Smooth muscle cell (in vitro differentiated cells): ENCODE results near the gene LRP5. TPM values are rescaled to one million over a fixed set of nuclear protein-coding genes. Genes with fewer than 3 reads are reported as not detected.
"Not testable (repeated sequence)": the region's sequence is repeated elsewhere in the genome, so short reads cannot be mapped to it uniquely, and the experiment has no call there.

Experiments
- DNase-seq: peaks from one replicate; lab custom pipeline; 2025; ENCODE audit not compliant: unreplicated experiment; lab: John Stamatoyannopoulos, UW
- H2AFZ ChIP-seq: fragments of 200-600 bp; sonication (generic); 2 replicates; pipeline ENCODE4 v1.6.0; 2016; ENCODE audit warnings: antibody characterized with exemption, low read depth, mild to moderate bottlenecking
- H3F3A ChIP-seq: fragments of 200-600 bp; sonication (generic); 2 replicates; pipeline ENCODE4 v1.6.0; 2017; ENCODE audit warnings: antibody characterized with exemption, low read depth
- H3K27ac ChIP-seq: fragments of 200-600 bp; sonication (generic); 2 replicates; pipeline ENCODE4 v1.5.1; 2016; ENCODE audit warnings: low read depth, mild to moderate bottlenecking
- H3K27me3 ChIP-seq: fragments of 200-600 bp; sonication (generic); 2 replicates; pipeline ENCODE4 v1.6.1; 2016; ENCODE audit warnings: low read depth, mild to moderate bottlenecking
- H3K36me3 ChIP-seq: fragments of 200-600 bp; sonication (generic); 2 replicates; pipeline ENCODE4 v1.5.1; 2016; ENCODE audit warnings: low read depth
- H3K4me1 ChIP-seq: fragments of 200-600 bp; sonication (generic); 2 replicates; pipeline ENCODE4 v1.5.1; 2016; ENCODE audit warnings: low read depth
- H3K4me2 ChIP-seq: fragments of 200-600 bp; sonication (generic); 2 replicates; pipeline ENCODE4 v1.6.0; 2016; ENCODE audit warnings: mild to moderate bottlenecking
- H3K4me3 ChIP-seq: fragments of 200-600 bp; sonication (generic); 2 replicates; pipeline ENCODE4 v1.5.1; 2016; ENCODE audit warnings: mild to moderate bottlenecking
- H3K79me2 ChIP-seq: fragments of 200-600 bp; sonication (generic); 2 replicates; pipeline ENCODE4 v1.6.0; 2016; ENCODE audit warnings: low read depth, mild to moderate bottlenecking
- H3K9ac ChIP-seq: fragments of 200-600 bp; sonication (generic); 2 replicates; pipeline ENCODE4 v1.6.0; 2016; ENCODE audit warnings: low read depth
- H3K9me3 ChIP-seq: fragments of 200-600 bp; sonication (generic); replicated peaks from 2 replicates; pipeline ENCODE4 v1.5.1; 2016; ENCODE audit warnings: low read depth
- H4K20me1 ChIP-seq: fragments of 200-600 bp; sonication (generic); 2 replicates; pipeline ENCODE4 v1.6.0; 2016; ENCODE audit warnings: low read depth
- WGBS: methylation state at CpG from one replicate; pipeline ENCODE4 v1.1.7; 2016; ENCODE audit warnings: low lambda C conversion rate; 5-methylcytosine and 5-hydroxymethylcytosine counted together
- polyA plus RNA-seq: library from polyadenylated mRNA; unstranded; fragments of >200 nt; fragmentation: Nextera tagmentation; extraction: Ambion mirVana; gene quantifications from 2 replicates; pipeline ENCODE4 v1.2.1, GENCODE V29; 2016
- total RNA-seq: library from RNA; depleted of rRNA; stranded (reverse); fragments of >200 nt; gene quantifications from 2 replicates; pipeline ENCODE4 v1.2.3, GENCODE V29; 2014
- TF ChIP-seq, protein P1 (sequence below): fragments of 200-600 bp; sonication (generic); IDR thresholded peaks from 2 replicates; pipeline ENCODE4 v1.5.1; 2017; ENCODE audit warnings: borderline replicate concordance, mild to moderate bottlenecking, antibody characterized with exemption; ENCODE audit not compliant: insufficient read depth, poor library complexity, severe bottlenecking

LRP5 gene
- total and polyA plus RNA-seq, 2 experiments from 2014 or later: 16.1 to 26.6 TPM

DNA sequence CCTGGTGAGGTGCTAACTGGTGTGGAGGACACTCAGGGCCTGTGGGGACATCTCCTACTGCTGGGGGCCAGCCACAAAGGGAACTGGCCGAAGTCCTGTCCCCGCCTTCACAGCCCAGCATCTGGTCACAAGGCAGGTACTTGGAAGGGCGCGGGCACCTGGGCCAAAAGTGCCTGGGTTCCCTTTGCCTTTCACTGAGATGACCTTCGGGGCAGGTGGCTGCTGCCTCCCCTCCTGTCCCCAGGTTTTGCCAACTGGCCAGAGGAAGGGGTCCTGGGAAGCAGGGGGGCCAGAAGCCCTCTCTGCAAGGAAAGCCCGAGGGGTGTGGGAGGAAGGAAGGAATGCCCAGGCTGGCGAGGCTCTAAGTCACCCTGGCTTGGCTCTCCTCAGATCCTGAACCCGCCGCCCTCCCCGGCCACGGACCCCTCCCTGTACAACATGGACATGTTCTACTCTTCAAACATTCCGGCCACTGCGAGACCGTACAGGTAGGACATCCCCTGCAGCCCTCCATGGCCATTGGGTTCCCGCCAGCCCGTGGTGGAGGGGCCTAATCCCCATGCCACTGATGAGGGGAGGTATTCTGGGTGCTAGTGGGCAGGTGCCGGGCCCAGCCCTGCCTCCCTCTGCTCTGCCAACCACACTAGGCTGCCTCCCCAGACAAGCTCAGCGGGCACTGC is 133.8 kb downstream of the LRP5 start:
- TF ChIP-seq, protein P1, sequence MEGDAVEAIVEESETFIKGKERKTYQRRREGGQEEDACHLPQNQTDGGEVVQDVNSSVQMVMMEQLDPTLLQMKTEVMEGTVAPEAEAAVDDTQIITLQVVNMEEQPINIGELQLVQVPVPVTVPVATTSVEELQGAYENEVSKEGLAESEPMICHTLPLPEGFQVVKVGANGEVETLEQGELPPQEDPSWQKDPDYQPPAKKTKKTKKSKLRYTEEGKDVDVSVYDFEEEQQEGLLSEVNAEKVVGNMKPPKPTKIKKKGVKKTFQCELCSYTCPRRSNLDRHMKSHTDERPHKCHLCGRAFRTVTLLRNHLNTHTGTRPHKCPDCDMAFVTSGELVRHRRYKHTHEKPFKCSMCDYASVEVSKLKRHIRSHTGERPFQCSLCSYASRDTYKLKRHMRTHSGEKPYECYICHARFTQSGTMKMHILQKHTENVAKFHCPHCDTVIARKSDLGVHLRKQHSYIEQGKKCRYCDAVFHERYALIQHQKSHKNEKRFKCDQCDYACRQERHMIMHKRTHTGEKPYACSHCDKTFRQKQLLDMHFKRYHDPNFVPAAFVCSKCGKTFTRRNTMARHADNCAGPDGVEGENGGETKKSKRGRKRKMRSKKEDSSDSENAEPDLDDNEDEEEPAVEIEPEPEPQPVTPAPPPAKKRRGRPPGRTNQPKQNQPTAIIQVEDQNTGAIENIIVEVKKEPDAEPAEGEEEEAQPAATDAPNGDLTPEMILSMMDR: no peak
- DNase-seq: no peak

DNA sequence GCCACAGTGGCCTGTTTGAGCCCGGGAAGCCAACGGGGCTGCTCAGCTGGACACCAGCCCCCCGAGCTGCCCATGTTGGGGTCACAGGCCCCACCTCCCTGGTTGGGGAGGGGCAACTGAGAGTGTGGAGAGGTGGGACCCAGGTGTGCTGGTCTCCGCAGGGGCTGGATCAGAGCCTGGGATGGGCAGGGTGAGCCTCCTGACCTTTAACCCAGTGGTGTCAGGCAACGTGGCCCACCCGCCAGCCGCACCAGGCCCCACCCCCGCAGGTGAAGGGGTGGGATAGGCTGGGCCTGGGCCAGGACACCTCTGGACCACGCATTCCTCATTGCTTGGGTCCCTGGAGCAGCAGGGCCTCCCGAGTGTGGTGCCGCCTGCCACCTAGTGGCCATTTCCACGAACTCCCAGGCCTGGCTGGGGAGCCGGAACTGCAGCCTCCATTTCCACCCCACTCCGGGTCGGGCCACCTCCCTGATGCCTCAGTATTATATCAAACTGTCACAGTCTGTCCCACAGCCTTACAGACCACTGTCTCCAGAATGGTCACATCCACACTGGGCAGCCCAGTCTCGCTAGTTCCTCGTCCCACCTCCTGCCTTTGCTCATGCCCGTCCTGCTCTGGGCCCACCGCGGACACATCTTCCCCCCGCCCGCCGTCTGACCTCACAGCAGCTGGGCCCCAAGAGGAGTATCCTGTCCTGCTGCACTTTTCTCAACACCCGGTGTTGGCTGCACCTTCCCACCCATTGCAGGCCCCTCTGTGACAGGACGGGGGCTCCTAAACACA is 134.8 kb downstream of the LRP5 start:
- TF ChIP-seq, protein P1: peak; percentile 86
- Histone ChIP-seq H2AFZ (no peak overlapping the region), H3K9me3 (no peaks in the 10 kb centered on the region), H3K4me1 (no peaks in the 10 kb centered on the region), H3K36me3 (no peaks in the 10 kb centered on the region), H4K20me1 (no peaks in the 10 kb centered on the region), H3F3A (no peaks in the 10 kb centered on the region), H3K27me3 (no peaks in the 10 kb centered on the region), H3K4me3 (no peak overlapping the region), H3K79me2 (no peaks in the 10 kb centered on the region), H3K9ac (no peak overlapping the region), H3K27ac (no peak overlapping the region), H3K4me2 (no peak overlapping the region)
- peak; percentile 27 for DNase-seq
- 74% methylated on average over 19 of the region's 25 CpGs for WGBS

More for the DNA sequence above, 133.8 kb downstream of the LRP5 start:
- Histone ChIP-seq H3K9me3 (no peaks in the 10 kb centered on the region), H3K4me3 (no peak overlapping the region), H3K27ac (no peak overlapping the region), H2AFZ (no peak overlapping the region), H3F3A (no peaks in the 10 kb centered on the region), H3K9ac (no peak overlapping the region), H3K4me1 (no peaks in the 10 kb centered on the region), H3K36me3 (no peaks in the 10 kb centered on the region), H3K4me2 (no peak overlapping the region), H4K20me1 (no peaks in the 10 kb centered on the region), H3K79me2 (no peaks in the 10 kb centered on the region), H3K27me3 (no peaks in the 10 kb centered on the region)
- 96% methylated on average over 18 of the region's 18 CpGs for WGBS

DNA sequence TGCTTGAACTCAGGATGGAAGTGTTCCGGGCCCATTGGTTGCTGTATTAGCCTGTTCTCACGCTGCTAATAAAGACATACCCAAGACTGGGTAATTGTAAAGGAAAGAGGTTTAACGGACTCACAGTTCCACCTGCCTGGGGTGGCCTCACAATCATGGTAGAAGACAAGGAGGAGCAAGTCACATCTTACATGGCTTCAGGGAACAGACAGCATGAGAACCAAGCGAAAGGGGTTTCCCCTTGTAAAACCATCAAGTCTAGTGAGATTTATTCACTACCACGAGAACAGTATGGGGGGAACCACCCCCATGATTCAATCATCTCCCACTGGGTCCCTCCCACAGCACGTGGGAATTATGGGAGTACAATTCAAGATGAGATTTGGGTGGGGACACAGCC is 135.5 kb downstream of the LRP5 start:
- H2AFZ ChIP-seq, H3K36me3 ChIP-seq, H3K27ac ChIP-seq, H3K4me3 ChIP-seq, H3F3A ChIP-seq, H3K27me3 ChIP-seq, H3K9me3 ChIP-seq, H3K9ac ChIP-seq, H3K4me2 ChIP-seq, H4K20me1 ChIP-seq, H3K79me2 ChIP-seq, DNase-seq, H3K4me1 ChIP-seq: not testable (repeated sequence)
- WGBS: 85% methylated on average over 6 of the region's 6 CpGs

DNA sequence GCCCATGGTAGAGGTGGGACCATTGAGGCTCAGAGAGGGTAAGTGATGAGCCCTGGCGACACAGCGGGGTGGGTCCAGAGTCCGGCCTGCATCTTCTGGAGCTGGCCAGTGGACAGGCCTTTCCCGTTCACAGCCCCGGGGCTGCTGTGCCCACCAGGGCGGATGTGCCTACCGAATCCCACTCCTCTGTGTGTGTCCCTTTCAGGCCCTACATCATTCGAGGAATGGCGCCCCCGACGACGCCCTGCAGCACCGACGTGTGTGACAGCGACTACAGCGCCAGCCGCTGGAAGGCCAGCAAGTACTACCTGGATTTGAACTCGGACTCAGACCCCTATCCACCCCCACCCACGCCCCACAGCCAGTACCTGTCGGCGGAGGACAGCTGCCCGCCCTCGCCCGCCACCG is 136.2 kb downstream of the LRP5 start:
- Histone ChIP-seq H3K4me3 (no peak overlapping the region), H3K27me3 (no peaks in the 10 kb centered on the region), H3K9ac (no peak overlapping the region), H3F3A (no peaks in the 10 kb centered on the region), H4K20me1 (no peaks in the 10 kb centered on the region), H3K4me1 (no peaks in the 10 kb centered on the region), H3K79me2 (no peaks in the 10 kb centered on the region), H3K4me2 (no peak overlapping the region), H2AFZ (no peak overlapping the region), H3K27ac (no peak overlapping the region), H3K9me3 (no peaks in the 10 kb centered on the region), H3K36me3 (no peaks in the 10 kb centered on the region)
- WGBS: 97% methylated on average over 25 of the region's 25 CpGs
- DNase-seq: no peak
- TF ChIP-seq, protein P1: no peak
